Measurements from ENCODE around the gene CCDC71L.

DNA sequence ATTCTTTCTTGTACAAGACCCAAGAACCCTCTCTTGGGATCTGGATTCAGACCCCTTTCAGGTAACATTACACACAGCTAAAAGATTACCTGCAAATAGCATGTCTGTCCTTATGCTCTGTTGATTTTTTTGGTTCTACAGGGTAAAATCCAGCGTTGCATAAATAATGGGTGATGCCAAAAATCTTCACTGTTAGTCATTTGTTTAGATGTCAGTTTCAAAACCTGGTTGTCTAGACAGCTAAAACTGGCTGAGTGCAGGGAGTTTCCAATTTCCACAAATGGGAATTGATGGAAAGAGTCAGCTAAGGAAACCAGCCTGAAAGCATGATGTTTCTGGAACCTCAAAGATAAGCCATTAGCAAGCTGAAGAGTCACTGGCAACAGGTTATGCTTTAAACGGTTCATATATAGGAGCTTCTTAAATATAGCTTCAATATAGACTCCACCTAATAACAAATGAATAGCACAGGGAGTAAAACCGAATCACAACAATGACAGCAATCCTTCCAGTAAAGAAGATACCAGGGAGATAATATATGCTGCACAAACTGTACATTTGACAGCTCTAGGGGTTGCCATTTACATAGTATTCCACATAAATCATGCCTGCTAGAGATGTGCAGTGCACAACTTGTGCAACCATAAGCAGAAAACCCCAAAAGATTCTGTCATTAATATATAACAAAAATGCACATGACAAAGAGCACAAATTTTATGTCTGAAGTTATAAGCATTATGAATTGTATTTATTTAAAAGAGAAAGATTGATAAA is 20.4 kb downstream of the CCDC71L start:
- TF ChIP-seq CTCF (IDR thresholded peaks at IDR 0.05) (no peak), POLR2A (IDR thresholded peaks at IDR 0.05; ENCODE audit: low read depth) (no peak), EP300 (IDR thresholded peaks at IDR 0.05) (no peak), POLR2AphosphoS5 (IDR thresholded peaks at IDR 0.05) (no peak)
